HG03039 (cell line): Measurements from ENCODE around the gene RASGRP3.
A peak's percentile ranks its signal among the peaks of the same experiment; 100 is the strongest.

Experiments used
- ATAC-seq: cut with Tn5 transposase; IDR thresholded peaks from one replicate; pipeline ENCODE4 v1.9.1; 2021; ENCODE audit warnings: mild to moderate bottlenecking, moderate library complexity; ENCODE audit not compliant: unreplicated experiment

Gene RASGRP3

DNA sequence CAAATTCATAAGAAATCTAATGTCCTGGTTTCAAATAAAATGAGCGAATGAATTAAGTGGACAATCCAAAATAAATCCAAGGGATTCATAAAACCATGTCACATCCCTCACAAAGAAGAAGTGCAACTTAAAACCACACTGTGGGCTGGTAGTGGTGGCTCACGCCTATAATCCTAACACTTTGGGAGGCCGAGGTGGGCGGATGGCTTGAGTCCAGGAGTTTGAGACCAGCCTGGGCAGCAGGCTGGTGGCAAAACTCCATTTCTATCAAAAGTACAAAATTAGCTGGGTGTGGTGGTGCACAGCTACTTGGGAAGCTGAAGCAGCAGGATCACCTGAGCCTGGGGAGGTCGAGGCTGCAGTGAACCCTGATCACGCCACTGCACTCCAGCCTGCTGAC is 97.2 kb downstream of the RASGRP3 start:
- no peak for ATAC-seq

DNA sequence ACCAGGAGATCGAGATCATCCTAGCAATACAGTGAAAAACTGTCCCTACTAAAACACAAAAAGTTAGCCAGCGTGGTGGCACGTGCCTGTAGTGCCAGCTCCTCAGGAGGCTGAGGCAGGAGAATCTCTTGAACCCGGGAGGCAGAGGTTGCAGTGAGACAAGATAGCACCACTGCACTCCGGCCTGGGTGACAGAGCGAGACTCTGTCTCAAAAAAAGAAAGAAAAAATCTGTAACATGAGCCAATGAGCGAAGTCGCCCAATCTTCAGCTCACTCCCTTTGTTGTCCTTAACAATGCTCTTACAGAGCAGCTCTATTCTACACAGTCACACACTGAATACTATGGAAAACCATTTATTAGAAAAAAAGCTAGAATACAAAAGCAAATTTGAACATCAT is 100.6 kb downstream of the RASGRP3 start:
- ATAC-seq: no peak

DNA sequence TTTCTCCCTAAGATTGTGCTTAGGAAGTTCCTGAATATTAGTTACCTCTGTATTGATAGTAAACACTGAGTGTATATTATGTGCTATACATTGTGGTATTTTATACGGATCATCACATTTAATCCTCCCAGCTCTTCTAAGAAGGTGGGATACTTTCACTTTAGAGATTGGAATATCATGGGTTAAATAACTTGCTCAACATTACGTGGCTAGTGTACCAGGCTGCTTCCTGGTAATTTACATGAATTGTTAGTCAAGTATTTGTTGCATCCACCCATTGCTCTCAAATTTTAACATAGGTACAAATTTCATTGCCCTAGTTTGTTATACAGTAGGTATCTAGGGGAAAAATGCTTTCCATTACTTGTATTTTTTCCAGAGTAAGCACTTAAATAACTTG is 101.2 kb downstream of the RASGRP3 start:
- no peak for ATAC-seq

DNA sequence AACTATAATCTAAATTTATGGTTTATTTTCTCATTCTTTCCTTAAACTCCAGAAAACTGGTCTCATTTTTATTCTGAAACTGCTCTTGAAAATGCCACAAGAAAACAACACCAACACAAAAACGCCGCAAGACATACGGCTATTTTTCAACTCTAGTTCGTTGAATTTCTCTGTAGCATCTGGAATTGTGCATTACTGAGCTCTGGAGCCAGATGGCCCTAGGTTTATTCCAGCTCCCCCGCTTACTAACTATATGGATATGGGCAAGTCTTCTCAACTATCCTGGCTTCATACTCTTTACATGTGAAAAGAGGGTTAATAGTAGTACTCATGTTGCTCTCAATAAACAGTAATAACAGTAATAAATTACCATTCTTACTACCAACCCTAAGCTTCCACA is 102.8 kb downstream of the RASGRP3 start:
- no peak for ATAC-seq

DNA sequence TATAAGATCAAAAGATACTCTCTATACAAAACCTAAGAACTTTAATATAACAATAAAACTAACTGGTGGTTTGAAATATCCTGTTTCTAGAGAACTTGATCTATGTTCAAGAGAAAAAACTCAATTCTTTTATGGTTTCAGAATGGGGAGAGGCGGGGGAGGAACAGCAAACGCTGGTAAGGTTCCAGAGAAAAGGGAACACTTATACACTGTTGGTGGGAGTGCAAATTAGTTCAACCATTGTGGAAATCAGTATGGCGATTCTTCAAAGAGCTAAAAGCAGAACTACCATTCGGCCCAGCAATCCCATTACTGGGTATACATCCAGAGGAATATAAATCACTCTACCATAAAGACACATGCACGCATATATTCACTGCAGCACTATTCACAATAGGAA is 105.4 kb downstream of the RASGRP3 start:
- no peak for ATAC-seq

DNA sequence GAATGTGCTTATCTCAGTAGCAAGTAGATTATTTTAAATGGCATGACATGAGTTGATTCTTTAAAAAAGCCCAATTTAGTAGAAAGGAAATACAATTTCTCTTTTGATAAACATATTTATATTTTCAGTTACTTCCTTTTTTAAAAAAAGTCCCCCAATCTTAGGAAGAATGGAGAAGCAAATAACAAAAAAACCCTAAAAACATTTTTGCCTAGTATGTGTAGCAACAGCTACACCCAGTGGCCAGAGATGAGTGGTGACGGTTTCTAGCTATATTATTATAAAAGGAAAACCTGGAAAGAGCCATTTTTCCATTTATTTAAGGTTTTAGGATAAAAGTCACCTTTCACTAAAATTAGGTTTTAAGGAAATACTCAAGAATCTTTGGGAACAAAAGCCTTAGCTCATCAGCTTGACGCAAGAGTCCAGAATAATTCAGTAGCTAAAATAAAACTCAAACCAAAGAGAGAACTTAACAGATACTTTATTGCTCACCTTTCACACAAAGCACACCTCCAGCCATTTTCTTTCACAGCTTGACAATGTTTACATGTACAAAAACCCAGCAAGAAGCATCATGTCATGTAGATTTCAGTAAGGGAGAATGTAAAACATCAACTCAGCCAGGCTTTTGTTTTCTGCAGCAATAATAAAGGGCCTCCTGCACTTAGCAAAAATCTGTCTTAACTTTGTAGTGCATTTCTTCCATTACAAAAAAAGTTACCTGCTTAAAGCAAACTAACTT is 106.9 kb downstream of the RASGRP3 start:
- no peak for ATAC-seq

DNA sequence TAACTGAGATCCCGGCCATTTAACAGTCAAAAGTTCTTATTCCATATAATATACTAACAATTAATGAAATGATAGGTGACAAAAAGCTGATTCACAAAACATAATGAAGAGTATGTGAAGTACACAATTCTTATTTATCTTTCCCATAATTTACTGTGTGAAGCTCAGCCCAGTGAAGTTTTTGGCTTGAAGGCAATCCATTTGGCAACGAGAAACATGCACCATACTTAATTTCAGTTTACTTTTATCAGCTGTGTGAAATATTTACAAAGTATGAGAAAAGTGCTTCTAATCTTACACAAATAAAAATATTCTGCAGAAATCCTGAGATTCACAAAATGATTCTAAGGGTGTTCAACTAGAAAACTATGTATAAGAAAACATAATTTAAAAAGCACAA is 110.3 kb downstream of the RASGRP3 start:
- no peak for ATAC-seq

DNA sequence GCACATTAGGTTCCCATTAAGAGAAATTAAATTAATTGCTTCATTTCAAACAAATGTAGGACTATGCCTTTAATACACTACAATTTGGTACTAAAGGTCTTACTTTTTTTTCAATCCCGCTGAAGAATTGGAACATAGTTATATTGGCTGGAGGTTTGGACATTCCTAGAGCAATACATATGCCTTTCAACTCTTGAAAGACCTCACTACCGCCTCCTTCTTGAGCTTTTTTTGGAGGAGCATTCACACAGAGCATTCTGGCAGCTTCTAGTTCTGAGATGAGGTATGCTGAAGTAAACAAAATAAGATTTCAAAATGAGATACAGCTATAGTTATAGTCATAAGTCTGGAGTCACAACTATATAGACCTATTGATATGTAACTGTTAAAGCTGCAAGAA is 111.8 kb downstream of the RASGRP3 start:
- no peak for ATAC-seq

DNA sequence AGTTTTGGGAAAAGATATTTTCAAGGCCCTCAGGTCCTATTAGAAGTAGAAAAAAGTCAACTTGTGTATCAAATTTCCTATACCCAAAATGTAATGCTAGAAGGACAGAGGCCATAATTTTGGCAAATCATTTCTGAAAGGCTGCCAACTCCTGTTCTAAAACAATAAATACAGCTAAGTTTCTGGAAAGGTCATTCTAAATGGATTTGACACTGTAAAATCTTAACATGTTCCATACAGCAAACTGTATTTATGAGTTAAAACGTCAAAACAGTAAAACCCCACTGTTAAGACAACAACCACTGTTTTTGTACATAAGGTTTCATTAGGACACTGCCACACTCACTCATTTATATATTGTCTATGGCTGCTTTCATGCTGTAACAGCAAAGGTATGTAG is 113.0 kb downstream of the RASGRP3 start:
- no peak for ATAC-seq

DNA sequence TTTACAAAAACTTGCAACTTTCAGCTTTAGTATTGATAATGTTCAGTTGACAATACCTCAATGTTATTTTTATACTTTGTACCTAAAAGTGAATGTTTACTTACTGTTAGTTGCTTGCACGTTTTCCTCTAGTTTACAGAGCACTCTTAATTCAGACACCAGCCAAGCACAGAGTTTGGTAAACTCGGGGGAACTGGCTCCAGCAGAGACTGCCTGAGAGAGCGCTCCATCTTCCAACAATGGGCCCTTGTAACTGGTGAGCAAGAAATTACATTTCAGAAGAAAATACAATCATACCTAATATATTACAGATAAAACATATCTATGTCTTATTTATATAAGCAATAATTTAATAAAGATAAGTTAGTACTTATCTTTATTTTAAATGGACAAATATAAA is 118.9 kb downstream of the RASGRP3 start:
- no peak for ATAC-seq

DNA sequence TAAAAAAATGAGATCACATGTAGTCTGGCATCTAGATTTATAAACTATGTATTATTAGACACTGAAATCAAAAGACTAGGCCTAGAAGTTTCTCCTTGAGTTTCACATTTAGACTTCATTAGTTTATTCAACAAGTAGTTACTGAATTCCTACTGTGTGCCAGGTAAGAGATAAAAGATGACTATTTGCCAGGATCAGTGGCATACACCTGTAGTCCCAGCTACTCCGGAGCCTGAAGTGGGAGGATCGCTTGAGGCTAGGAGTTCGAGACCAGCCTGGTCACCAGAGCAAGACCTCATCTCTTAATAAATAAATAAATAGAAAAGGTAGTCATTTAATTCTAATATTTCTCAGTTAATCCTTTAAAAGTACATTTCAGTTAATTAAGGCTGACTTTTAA is 120.6 kb downstream of the RASGRP3 start:
- no peak for ATAC-seq

DNA sequence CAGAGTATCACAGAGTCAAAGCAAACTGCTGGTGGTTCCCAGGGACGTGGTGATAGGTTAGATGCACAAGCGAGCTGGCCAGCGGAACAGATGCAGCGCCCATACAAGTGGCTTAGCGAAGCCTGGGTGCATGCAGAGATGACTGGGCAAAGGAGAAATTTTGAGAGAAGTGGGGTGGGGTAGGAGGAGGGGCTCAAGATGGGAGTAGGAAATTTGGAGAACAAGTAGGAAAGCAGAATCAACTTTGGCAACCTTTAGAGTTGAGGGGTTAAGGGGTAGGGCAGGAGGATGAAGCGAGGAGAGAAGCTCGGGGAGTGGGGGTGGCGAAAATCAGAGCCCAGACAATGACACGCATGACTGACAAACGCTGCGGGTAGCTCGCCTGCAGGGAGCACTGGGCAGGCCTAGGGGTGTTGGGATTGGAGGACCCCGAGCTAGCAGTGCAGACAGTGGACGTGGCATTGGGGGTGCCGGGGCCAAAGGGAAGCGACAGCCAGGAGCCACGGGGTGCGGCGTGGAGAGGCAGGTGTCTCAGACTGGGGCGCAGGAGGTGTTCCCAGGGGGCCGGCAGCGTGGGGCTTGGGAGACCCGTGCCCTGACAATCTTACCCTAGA is 122.2 kb downstream of the RASGRP3 start:
- ATAC-seq: peak; percentile 37

DNA sequence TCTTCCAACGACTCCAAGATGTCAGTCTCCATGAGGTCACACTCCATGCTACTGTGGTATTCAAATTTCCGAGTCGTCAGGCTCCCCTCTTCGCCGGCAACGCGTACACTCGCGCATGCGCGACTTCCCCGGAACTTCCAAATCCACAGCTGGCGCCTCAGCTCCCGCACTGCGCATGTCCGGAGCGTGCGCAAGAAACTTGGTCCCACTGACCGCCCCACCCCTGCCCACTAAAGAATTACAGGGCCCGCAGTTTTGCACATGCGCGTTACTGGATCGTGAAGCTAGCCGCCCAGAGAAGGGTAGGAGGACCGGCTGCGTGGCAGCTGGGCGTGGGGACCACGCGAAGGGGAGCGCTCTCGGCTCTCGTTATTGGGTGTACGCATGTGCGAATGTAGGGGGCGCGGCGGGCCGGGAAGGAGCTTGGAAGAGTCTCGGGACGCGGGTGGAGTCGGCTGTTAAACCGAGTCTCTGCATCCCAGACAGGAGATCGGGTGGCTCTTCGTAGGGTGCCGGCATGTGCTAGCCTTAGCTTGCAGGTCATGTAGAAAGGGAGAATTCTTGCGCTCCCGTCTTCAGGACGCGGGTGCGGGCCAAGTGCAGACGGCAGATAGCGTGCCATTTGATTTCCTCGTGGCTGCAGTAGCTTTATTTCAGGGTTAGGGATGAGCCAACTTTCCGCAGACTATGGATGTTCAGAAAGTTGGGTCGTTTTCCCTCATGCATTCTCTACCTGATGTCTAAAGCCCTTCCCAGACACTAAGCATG is 122.9 kb downstream of the RASGRP3 start, which contains the start of gene FAM98A:
Gene FAM98A, minus strand, starts transcription at position 125 of the 768 bp plus-strand sequence. Its CDS starts 78 bp downstream, at position 47.
- peak; percentile 94 for ATAC-seq

DNA sequence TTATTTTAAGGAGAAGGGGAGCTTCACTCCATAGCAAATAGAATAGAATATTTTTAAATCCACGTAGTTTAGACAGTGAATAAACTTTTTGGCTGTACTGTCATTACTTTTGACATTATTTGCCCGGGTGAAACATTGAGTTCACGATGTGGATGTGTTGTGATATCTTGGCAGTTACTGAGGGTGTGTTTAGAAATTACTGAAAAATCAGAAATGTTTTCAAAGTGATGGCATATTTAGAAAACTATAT is 123.4 kb downstream of the RASGRP3 start:
- no peak for ATAC-seq

DNA sequence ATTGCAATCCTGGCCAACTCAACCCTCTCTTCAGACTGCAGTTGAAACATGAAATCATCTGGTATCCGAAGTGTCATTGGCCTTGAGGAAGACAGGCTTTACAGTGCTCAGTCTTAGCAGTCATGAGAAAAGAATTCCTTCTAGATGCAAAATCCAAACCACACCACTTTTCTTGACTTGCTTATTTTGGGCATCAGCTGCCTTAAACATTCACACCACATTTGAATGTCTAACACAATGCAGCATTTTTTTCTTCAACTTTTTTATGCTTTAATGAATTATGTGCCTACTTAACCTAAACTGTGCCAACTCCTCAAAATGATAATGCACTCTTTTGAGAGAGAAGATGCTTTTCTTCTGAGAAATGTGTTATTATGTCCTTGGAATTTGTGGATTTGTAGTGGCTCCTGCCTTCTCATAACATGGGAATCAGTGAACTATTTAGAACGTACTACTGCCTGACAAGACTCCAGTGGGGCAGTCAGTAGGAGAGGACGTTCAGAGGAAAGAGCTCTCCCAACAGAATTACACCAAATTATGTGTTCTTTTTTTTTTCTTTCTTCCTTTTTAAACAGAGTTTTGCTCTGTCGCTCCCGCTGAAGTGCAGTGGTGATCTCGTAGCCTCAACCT is 125.9 kb downstream of the RASGRP3 start:
- ATAC-seq: no peak

DNA sequence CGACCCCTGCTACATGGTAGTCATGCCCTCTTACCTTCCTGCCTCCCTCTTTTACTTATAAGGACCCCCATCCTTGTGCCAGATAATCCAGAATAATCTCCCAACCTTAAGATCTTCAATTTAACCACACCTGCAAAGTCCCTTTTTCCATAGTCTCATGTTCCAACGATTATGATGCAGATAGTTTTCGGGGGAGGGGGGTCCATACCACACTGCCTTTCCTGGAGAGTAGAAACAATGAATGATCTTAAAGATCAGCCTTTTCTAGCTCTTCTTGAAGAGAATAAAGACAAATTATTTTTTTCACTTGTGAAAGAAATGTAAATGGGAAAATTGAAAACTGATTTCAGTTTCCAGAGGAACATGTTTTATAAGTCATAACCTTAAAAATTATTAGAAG is 127.0 kb downstream of the RASGRP3 start:
- no peak for ATAC-seq

DNA sequence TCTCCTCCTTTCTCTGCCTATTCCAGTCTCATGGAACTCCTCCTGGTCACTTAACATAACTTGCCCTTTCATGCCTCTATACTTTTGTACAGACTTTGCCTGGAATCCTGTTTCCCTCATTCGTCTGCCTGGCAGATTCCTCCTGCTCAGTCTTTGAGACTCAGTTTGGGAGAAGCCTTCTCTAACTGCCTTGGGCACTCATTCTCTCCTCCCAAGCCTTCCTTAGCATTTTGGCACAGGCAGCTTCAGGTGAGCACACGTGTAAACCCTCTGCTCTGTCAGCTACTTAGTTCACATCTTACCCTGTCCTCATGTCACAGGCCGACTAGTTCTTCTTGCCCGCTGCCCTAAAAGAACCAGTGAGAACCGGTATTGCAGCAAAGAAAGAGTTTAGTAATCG is 128.6 kb downstream of the RASGRP3 start:
- ATAC-seq: no peak

DNA sequence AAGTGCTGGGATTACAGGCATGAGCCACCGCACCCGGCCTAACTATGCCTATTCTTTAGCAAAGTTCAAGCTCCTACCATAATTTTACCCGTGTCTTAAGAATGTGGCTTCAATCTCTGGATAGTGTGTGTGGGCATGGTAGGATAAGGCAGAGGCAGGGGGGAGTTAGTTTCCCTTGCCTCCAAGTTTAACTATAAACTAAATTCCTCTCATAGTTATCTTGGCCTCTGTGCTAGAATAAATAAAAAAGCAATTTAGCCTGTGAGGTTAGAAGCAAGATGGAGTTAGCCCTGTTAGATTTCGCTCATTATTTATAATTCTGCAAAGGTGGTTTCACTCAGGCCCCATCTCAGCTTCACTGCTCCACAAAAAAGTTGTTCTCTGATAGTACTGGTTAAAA is 129.7 kb downstream of the RASGRP3 start:
- no peak for ATAC-seq

DNA sequence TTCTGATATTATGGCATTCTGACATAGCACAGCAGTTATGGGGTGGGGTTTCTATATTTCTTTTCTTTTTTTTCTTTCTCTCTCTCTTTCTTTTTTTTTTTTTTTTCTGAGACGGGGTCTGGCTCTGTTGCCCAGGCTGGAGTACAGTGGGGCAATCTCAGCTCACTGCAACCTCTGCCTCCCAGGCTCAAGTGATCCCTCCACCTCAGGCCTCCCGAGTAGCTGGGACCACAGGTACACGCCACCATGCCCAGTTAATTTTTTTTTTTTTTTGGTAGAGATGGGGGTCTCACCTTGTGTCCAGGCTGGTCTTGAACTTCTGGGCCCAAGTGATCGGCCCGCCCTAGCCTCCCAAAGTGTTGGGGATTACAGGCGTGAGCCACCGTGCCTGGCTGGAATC is 130.2 kb downstream of the RASGRP3 start:
- no peak for ATAC-seq

DNA sequence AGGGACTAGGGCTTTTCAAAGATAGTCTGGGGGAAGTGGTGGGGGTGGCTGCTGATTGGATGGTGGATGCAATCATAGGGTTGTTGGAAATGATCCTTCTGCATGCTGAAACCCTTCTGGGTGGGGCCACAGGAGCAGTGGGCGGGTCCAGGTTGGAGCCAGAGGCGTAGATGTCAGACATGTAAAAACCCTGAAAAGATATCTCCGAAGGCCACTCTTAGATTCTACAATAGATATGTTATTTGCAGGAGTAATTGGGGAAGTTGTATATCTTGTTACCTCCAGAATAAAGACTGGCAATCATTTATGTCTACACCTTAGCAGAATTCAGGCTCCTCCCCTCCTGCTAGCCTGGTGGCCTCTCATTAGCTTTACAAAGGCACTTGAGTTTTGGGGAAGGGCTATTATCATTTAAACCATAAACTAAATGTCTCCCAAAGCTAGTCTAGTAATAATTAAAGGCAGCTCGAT is 130.8 kb downstream of the RASGRP3 start:
- no peak for ATAC-seq

DNA sequence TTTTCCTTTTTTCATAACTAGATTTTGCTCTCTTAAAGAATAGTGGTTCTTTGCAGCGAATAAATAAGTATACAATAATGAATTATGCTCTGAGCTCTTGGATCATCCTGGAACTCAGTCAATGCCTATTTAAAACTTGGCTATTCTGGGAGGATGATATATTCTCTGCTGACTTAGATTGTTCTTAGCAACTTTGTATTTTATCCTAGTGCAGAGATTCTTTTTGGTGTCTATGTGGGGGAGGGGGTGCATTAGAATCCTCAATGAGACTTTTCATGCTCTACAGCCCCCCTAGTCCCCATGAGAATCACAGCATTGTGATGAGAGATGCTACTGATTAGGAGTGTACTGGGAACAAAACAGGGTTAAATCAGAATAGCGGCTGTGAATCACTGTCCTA is 131.5 kb downstream of the RASGRP3 start:
- ATAC-seq: no peak

DNA sequence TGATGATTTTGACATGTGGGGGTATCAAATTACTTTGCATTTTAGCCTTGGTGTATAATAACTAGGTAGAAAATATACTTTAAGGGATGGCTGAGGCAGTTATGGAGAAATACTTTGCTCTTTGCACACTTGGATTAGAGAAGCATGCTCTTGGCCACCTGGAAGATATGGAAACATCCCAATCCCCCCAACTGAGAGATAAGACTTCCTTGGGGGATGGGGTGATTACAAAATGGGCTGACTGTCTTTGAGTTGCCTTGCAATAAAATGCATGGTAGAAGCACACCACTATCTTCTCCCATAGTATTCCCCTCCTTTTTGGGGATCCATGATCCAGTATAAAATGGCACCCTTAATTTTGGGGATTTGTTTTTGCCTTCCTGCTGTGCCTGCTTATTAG is 137.7 kb downstream of the RASGRP3 start:
- no peak for ATAC-seq
